GM18502 (cell line): ENCODE data around the gene CHP1.
"Not testable (repeated sequence)": the region's sequence is repeated elsewhere in the genome, so short reads cannot be mapped to it uniquely, and the experiment has no call there.

ENCODE experiments used
- ATAC-seq: cut with Tn5 transposase; IDR thresholded peaks from one replicate; pipeline ENCODE4 v1.9.1; 2021; ENCODE audit warnings: mild to moderate bottlenecking; ENCODE audit not compliant: unreplicated experiment, poor library complexity

Gene CHP1

DNA sequence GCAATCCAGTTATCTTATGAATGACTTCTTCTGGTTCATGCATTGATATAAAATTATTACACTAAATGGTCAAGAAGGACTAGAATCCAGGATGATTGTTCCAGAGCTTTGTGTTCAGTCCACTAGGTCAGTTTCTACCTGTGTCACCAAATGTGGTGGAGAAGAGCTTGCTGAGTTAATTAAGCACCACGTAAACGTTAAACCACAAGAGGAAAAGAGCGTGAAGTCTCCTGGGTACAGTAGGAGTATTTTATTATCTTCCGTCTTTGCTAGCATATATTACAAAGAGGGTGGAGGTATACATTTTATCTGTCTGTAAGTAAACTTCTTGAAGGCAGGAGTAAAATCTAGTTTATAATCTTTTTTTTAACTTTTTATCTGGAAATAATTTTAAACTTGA, 23.5 kb downstream of the CHP1 start:
- ATAC-seq: no peak

- ATAC-seq: no peak
Observed at GRCh38 chr15:41256103-41256502, 25.0 kb downstream of the CHP1 start.

DNA sequence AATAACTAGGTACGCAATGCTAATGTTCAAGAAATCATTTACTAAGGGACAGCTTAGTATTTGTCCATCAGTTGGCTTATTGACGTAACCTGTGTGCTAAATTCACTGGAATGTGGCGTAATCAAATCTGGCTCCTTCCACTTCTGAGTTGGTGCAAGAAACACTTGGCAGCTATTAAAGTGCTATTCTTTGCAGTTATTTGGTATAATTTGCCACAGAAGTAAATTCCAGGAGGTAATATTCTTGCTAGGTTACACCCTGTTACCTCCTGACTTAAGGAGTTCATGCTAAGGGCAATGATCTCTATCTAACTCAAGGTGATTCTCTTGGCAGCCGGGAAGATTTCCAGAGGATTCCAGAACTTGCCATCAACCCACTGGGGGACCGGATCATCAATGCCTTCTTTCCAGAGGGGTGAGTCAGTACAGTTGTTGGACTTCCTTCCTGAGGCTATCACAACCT, 25.5 kb downstream of the CHP1 start:
- no peak for ATAC-seq

DNA sequence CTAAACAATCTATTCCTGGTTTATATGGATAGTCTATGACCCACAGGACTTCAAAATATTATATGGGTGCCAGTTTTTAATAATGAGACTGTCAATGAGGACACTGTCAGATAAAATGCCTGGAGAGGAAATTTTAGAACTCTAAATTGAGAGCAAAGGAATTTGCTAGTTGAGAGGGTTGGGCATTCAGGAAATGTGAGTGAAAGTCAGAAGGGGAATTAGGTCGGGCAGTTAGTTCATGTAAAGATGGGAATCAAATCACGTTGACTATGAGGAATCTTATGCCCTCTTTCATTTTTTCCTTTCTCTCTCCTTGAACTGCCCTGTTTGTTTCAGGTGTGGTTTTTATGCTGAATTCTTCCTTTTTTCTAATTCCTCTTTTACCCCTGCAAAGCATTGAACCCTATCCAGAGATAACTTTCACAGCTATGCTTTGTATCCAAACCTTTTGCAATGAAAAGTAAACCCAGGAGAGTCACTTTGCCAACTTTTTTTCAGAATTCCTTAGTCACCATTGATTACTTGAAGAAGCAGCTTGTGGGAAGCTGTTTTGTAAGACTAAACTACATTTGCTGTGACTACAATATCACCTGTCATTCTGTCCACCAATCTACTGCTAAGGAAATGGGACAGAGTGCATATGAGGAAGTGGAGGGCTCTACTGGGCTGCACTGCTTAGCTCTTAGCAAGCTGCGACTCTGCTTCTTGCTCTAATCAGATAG, 27.8 kb downstream of the CHP1 start:
- no peak for ATAC-seq

DNA sequence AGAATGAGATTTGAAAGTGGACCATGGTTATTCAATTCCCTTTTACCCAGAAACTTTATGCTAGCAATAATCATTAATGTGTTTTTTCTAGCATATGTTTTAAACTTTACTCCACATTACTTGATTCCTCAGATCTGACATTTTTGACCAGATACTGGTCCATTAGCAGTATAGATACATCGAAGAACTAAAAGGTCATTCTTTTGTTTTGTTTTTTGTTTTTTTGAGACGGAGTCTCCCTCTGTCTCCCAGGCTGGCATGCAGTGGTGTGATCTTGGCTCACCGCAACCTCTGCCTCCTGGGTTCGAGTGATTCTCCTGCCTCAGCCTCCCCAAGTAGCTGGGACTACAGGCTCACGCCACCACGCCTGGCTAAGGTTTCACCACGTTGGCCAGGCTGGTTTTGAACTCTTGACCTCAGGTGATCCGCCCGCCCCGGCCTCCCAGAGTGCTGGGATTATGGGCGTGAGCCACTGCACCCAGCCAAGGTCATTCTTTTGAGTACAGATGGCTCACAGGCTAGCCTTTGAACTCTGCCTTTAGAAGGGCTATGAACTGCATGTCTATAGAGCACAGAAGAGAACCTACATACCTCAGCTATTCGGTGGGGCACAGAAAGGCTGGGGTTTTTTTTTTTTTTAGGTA, 28.6 kb downstream of the CHP1 start:
- no peak for ATAC-seq

DNA sequence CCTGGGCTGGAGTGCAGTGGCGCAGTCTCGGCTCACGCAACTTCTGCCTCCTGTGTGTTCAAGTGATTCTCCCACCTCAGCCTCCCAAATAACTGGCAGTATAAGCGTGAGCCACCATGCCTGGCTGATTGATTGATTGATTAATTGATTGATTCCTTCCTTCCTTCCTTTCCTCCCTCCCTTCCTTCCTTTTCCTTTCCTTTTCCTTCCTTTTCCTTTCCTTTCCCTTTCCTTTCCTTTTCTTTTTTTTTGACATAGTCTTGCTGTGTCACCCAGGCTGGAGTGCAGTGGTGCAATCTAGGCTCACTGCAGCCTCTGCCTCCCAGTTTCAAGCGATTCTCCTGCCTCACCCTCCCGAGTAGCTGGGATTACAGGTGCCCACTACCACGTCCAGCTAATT, 29.9 kb downstream of the CHP1 start:
- not testable (repeated sequence) for ATAC-seq

- ATAC-seq: no peak
Observed at GRCh38 chr15:41262571-41262970, 31.5 kb downstream of the CHP1 start.

- ATAC-seq: no peak
Observed at GRCh38 chr15:41263891-41264351, 32.9 kb downstream of the CHP1 start.

- ATAC-seq: no peak
Observed at GRCh38 chr15:41269887-41270286, 38.8 kb downstream of the CHP1 start.

DNA sequence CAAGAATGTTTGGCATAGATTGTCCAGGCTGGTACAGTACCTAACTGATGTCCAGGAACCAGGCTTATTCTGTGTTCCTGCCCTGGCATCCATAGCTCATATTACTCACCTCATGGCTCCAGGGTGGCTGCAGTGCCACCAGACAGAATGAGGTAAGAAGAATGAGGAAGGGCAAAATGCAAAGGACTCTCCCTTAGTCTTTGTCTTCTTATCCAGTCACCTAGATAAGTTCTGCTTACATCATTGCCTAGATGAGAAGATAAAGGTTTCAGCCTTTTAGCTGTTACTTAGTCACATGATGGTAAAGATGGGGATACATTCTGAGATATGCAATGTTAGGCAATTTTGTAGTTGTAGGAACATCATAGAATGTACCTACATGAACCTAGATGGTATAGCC, 45.8 kb downstream of the CHP1 start:
- ATAC-seq: no peak

DNA sequence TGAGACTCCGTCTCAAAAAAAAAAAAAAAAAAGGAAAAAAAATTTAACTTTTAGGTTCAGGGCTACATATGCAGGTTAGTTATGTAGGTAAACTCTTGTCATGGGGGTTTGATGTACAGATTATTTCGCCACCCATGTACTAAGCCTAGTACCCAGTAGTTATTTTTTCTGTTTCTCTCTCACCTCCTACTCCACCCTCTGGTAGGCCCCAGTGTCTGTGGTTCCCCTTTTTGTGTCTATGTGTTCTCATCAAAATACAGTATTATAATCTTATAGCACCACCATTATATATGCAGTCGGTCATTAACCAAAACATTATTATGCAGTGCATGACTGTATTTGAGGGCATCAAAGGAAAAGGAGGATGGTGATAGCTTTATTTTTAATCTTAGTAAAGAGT, 47.3 kb downstream of the CHP1 start:
- ATAC-seq: no peak

GRCh38 chr15:41279535-41280283, 48.6 kb downstream of the CHP1 start:
- no peak for ATAC-seq

DNA sequence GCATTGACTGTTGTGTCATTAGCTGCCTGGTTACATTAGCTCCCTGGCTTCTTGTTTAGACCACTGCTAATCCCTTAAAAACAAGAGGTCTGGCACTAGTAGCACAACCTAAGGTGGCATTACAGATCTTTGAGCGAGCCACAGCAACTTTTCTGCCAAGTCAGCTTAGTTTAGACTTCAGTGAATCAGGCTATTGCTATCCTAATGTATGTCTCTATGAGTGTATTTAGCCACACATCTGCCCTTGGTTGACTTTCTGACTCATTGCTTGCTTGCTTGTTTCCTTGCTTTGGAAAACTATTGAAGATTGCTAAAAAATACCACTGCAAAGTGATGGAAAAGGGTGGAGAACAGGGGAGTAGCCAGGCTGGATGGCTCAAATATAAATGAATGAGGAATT, 50.2 kb downstream of the CHP1 start:
- no peak for ATAC-seq

DNA sequence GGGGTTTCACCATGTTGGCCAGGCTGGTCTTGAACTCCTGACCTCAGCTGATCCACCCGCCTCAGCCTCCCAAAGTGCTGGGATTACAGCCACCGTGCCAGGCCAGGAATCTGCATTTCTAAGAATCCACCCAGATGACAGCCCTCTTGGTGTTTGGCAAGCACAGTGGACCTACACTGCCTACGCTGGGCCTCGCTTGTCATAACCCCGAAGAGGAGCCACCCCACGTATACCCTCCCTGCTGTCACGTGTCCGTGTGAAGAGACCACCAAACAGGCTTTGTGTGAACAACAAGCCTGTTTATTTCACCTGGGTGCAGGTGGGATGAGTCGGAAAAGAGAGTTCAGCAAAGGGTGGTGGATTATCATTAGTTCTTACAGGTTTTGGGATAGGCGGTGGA, 51.4 kb downstream of the CHP1 start:
- not testable (repeated sequence) for ATAC-seq

GRCh38 chr15:41282980-41283652, 52.0 kb downstream of the CHP1 start:
- not testable (repeated sequence) for ATAC-seq

- ATAC-seq: peak; percentile 96
Observed at GRCh38 chr15:41283653-41284426, 52.8 kb downstream of the CHP1 start.

DNA sequence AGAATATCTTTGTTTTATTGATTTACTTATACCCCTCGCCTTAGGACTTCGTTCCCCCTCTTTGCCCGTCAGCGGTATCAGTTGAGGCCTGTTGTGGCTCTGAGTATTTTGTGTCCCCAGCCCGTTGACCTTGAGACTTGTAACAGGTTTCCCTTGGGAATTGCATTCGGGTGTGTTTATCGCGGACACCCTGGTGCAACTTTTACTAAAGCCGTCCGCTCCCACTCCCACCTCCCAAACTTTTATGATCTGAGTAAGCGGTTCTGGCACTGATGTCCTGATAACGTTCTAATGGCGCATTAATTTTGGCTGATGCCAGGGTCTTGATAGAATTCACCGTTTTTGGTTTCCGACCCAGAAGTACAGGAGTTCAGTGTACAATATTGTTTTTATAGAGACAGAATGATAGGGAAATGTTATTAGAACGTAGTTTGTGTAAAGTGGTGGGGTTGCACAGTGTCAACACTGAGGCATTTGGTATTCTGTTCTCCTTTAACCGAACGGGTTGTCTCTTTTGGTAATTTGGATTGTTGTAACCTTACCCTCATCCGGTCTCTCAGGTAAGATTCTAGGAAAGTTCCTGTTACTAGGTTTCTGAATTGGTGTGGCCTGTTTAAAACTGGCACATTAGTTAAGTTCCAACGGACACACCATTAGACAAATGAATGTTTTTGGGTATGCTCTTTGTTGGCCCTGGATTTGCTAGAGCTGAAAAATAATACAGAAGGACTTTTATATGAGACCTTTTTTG, 53.5 kb downstream of the CHP1 start:
- ATAC-seq: no peak

GRCh38 chr15:41285285-41285684, 54.2 kb downstream of the CHP1 start:
- ATAC-seq: no peak

DNA sequence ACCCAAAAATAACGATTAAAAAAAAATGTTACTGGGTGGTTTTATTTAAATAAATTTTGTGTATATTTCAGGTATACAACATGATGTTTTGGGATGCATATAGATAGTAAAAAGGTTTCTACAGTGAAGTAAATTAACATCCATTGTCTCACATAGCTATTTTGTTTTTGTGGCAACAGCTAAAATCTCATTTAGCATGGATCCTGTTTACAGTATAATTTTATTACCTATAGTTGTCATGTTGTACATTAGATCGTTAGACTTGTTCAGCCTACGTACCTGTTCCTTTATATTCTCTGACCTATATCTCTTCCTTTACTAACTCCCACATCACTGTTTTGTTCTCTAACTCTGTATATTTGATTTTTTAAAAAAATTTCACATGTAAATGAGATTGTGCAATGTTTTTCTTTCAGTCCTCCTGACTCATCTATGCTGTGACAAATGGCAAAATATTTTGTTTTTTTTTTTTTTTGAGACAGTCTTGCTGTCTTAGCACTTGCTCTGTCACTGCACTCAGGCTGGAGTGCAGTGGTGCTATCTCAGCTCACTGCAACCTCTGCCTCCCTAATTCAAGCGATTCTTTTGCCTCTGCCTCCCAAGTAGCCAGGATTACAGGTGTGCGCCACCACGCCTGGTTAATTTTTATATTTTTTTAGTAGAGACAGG, 55.7 kb downstream of the CHP1 start:
- no peak for ATAC-seq
